H1 (cell line): ENCODE data around the gene SLC9B2. TPM values are rescaled to one million over a fixed set of nuclear protein-coding genes. Genes with fewer than 3 reads are reported as not detected.

Experiments
- CBX8 ChIP-seq: fragments of 300-800, 300-1000 bp; sonication (generic); IDR thresholded peaks from 2 replicates; pipeline ENCODE4 v1.7.1; 2016; ENCODE audit warnings: low read depth, low read length, borderline replicate concordance
- CEBPB ChIP-seq: IDR thresholded peaks from 2 replicates; pipeline ENCODE4 v1.6.1; 2012; ENCODE audit warnings: low read depth, low read length
- CHD7 ChIP-seq: fragments of 300-600 bp; sonication (generic); IDR thresholded peaks from 2 replicates; pipeline ENCODE4 v1.7.1; 2012; ENCODE audit warnings: low read length, moderate library complexity, mild to moderate bottlenecking, inconsistent platforms; ENCODE audit not compliant: insufficient replicate concordance
- CREB1 ChIP-seq: IDR thresholded peaks from 2 replicates; pipeline ENCODE4 v1.6.1; 2012; ENCODE audit warnings: inconsistent platforms
- POLR2A ChIP-seq, 2 experiments: IDR thresholded peaks; 1 replicate in 1 of 2; 2 replicates in 1 of 2; pipeline ENCODE4 v1.6.1; 2011; ENCODE audit warnings: low read depth in 2 of 2, low read length in 2 of 2, mild to moderate bottlenecking in 2 of 2; ENCODE audit errors: control extremely low read depth in 1 of 2
- SP4 ChIP-seq: IDR thresholded peaks from 2 replicates; pipeline ENCODE4 v1.6.1; 2012; ENCODE audit warnings: low read length, inconsistent platforms
- SUZ12 ChIP-seq: fragments of 200-600 bp; sonication (generic); IDR thresholded peaks from 2 replicates; pipeline ENCODE4 v1.6.1; 2012; ENCODE audit warnings: mild to moderate bottlenecking, inconsistent platforms, low read length, moderate library complexity, mixed read lengths
- TBP ChIP-seq: IDR thresholded peaks from 2 replicates; pipeline ENCODE4 v1.6.1; 2011; ENCODE audit warnings: low read depth, low read length, improper control_type of control experiment
- TCF12 ChIP-seq: IDR thresholded peaks from 2 replicates; pipeline ENCODE4 v1.6.1; 2011; ENCODE audit warnings: low read depth, mild to moderate bottlenecking, low read length
- ZNF274 ChIP-seq: IDR thresholded peaks from 2 replicates; pipeline ENCODE4 v1.7.0; 2012; ENCODE audit warnings: low read length, borderline replicate concordance; ENCODE audit errors: extremely low read depth
- polyA plus RNA-seq, 7 experiments: library from polyadenylated mRNA; depleted of rRNA in 3 of 7; stranded (reverse) in 5 of 7; unstranded in 2 of 7; fragments of >200 nt in 5 of 7; fragments of 200-250 nt in 2 of 7; gene quantifications; 1 replicate in 5 of 7; 2 replicates in 1 of 7; 4 replicates in 1 of 7; pipeline versions ENCODE4 v1.2.1 to v1.2.3, GENCODE V29; 2011 to 2013; ENCODE audit warnings: missing spikeins in 2 of 7, mixed read lengths in 2 of 7
- total RNA-seq: library from RNA; stranded (reverse); fragmentation: NEBNext Ultra II Directional; extraction: Animal tissue kit (Norgen Biotek cat#: 25700); gene quantifications from 2 replicates; pipeline ENCODE4 v1.2.1, GENCODE V29; 2021

SLC9B2 gene
- total and polyA plus RNA-seq, 2 of the 8 experiments (the other 6 are each of a cell fraction or from before 2014, with no cell fraction given), result 3.2 to 5.2 TPM

DNA sequence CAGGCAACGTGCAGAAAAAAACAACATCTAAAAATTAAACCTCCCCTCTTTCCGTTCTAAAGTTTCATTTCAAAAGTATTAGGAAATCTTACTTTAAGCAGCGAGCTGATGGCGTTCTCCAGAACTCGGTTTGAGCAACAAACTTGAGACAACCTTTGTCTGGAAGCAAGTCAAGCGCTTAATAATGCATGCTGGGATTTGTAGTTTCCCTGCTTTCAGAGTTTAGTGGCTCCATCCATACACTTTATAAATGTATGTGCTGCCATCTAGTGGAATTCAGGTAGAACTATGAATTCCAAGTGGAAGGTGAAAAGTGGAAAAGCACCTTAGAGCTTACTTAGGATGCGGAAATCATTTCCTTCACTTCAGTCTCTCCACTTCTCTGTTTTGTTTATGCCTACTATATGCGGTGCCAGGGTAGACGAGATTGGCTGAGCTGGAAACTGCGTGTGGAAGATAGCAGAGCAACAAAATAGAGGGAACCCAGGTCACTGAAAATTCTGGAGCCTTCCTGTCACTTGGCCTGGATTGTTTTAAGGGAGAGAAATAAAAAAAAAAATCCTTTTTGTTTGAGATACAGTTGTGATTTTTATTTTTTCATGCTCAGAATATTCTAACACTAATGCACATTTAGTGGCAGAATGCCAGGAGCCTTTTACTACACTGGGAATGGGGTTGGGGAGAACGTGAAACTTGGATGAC, 23.3 kb upstream of the SLC9B2 start, which contains the start of gene BDH2 (continued):
- TF ChIP-seq CHD7 (no peak), TBP (peak; percentile 64), SUZ12 (no peak), CREB1 (peak; percentile 23; the same call in 1 of the 2 replicates), ZNF274 (no peak), SP4 (0 out of 2 replicates have a peak, but pooled peaks have one; percentile 40), CEBPB (0 out of 2 replicates have a peak, but pooled peaks have one; percentile 19), CBX8 (no peak), POLR2A (IDR thresholded peaks at IDR 0.05; ENCODE audit: control extremely low read depth in 1 of 2, low read depth in 2 of 2, low read length in 2 of 2) (peak; percentile 60 to 67; a peak in 2 of 3 replicates), TCF12 (no peak)
